Colonic mucosa (tissue), 4 donors: ENCODE measurements around the gene SLC12A7. TPM values are rescaled to one million over a fixed set of nuclear protein-coding genes. Genes with fewer than 3 reads are reported as not detected.
A peak's percentile ranks its signal among the peaks of the same experiment; 100 is the strongest.
"Not testable (repeated sequence)": the region's sequence is repeated elsewhere in the genome, so short reads cannot be mapped to it uniquely, and the experiment has no call there.

Experiments
- DNase-seq: peaks from one replicate; pipeline ENCODE4 v3.0.0-alpha.2; 2020
- H3K27ac ChIP-seq: fragments of 200-600 bp; one replicate; pipeline ENCODE4 v1.8.0; 2021
- H3K27me3 ChIP-seq: fragments of 200-600 bp; one replicate; pipeline ENCODE4 v1.8.0; 2021
- H3K36me3 ChIP-seq: fragments of 200-600 bp; one replicate; pipeline ENCODE4 v1.8.0; 2021
- H3K4me1 ChIP-seq: fragments of 200-600 bp; one replicate; pipeline ENCODE4 v1.8.0; 2021; ENCODE audit warnings: mild to moderate bottlenecking
- H3K4me3 ChIP-seq: fragments of 200-600 bp; one replicate; pipeline ENCODE4 v1.8.0; 2021
- H3K9ac ChIP-seq, 2 donors: one replicate each; pipeline ENCODE4 v1.7.0; 2013; ENCODE audit warnings: control low read depth in 2 of 2, low read depth in 2 of 2, low read length in 2 of 2
- H3K9me3 ChIP-seq: fragments of 200-600 bp; one replicate; pipeline ENCODE4 v1.8.0; 2021
- CTCF ChIP-seq: fragments of 200-600 bp; IDR thresholded peaks from one replicate; pipeline ENCODE4 v1.8.0; 2022; ENCODE audit warnings: antibody characterized with exemption, mild to moderate bottlenecking
- intact Hi-C: fragments of 100-400 bp; cut with DNase I; formaldehyde crosslinking; loops from one replicate; pipeline ENCODE4 v1.14.1; 2022
- total RNA-seq, 2 donors: library from RNA; stranded (reverse); fragmentation: NEBNext Ultra II Directional in 1 of 2; extraction: Animal tissue kit (Norgen Biotek cat#: 25700) in 1 of 2; gene quantifications; one replicate each; pipeline ENCODE4 v1.2.1, GENCODE V29; 2021
- donor health status: healthy.
- donor health status: DM: no; HTN: no; CAD: no.
- donor health status: DM: no; HTN: no; CAD: no.

The SLC12A7 gene
- total RNA-seq, 2 donors from 2014 or later, result 64.6 to 81.2 TPM

GRCh38 chr5:1127959-1128785 is 16.3 kb upstream of the SLC12A7 start:
- H3K27me3 ChIP-seq, result no peaks in the 10 kb centered on the region
- intact Hi-C loops, result no loop called here
- H3K27ac ChIP-seq, result no peak overlapping the region
- peaks cover 8% of the 10 kb centered on the region for H3K4me1 ChIP-seq
- no peaks in the 10 kb centered on the region for H3K36me3 ChIP-seq
- DNase-seq, result peak; percentile 66
- peak overlapping the region in 1 of 2 donors; percentile 64 for H3K9ac ChIP-seq
- H3K9me3 ChIP-seq, result no peaks in the 10 kb centered on the region
- TF ChIP-seq CTCF, result no peak
- no peak overlapping the region for H3K4me3 ChIP-seq

GRCh38 chr5:1125695-1126094 is 13.8 kb upstream of the SLC12A7 start:
- not testable (repeated sequence) for H3K27ac ChIP-seq

DNA sequence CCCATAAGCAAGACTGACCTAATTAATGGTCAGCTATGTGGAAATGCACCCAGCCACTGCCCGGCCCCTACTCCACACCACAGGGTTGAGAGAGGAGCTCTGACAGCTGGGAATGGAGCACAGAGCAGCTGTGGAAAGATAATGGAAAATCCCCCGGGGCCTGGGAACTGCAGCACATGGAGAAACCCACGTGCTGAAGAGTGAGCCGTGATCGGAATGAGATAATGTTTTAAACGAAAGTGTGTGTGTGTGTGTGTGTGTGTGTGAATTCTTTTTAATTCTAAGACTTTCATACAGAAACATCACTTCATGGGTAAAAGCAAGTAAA is 13.1 kb upstream of the SLC12A7 start:
- H3K27me3 ChIP-seq, result no peaks in the 10 kb centered on the region
- no peak for TF ChIP-seq CTCF
- DNase-seq, result no peak
- H3K9me3 ChIP-seq, result no peaks in the 10 kb centered on the region
- intact Hi-C loops, result no loop called here
- H3K27ac ChIP-seq, result peak overlapping the region; percentile 40
- H3K4me3 ChIP-seq, result no peak overlapping the region
- no peak overlapping the region for H3K9ac ChIP-seq
- H3K36me3 ChIP-seq, result no peaks in the 10 kb centered on the region
- peaks cover 4% of the 10 kb centered on the region for H3K4me1 ChIP-seq

More at GRCh38 chr5:1125695-1126094, 13.8 kb upstream of the SLC12A7 start:
- H3K27me3 ChIP-seq, DNase-seq, intact Hi-C loops, H3K4me3 ChIP-seq, H3K9ac ChIP-seq, H3K4me1 ChIP-seq, H3K36me3 ChIP-seq, H3K9me3 ChIP-seq: not testable (repeated sequence)

DNA sequence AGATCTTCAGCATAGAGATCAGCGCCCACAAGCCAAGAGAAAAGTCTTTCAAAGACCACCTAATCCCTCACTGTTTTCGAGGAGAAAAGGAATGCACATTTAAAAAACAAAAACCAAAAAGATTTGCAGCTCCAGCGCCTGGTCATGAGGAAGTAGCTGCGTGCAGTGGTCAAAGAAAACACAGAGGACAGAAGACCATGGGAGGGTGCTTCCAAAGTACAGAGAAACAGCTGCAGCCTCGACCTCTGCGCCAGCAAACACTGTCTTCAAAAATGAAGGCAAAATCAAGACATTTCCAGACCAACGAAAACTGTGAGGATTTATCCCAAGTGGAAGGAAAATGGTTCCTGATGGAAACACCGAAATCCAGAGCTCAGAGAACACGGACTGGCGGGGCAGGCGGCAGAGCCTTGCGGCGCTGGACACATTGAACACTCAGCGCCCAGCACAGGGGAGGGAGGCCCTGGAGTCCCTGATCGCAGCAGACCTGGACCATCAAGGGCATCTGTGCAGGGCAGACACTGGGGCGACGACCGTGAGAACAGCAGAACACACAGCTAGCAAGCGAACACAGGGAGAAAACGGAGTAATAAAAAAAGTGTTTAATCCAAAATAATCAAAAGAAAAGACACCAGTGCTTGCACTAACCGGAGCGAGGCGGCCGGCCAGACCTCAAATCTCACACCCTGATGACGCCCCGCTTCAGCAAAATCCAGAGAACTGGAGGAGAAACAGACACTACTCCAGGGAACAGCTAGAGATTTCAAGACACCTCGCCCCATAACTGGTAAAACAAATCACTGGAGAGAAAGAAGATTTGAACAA is 12.6 kb upstream of the SLC12A7 start:
- TF ChIP-seq CTCF, result no peak
- Histone ChIP-seq H3K4me1 (peaks cover 9% of the 10 kb centered on the region), H3K9me3 (no peaks in the 10 kb centered on the region), H3K27ac (peak overlapping the region; percentile 40), H3K27me3 (no peaks in the 10 kb centered on the region), H3K36me3 (no peaks in the 10 kb centered on the region), H3K4me3 (no peak overlapping the region), H3K9ac (no peak overlapping the region)
- intact Hi-C loops, result no loop called here
- no peak for DNase-seq

- Histone ChIP-seq H3K27me3 (no peaks in the 10 kb centered on the region), H3K9ac (no peak overlapping the region), H3K4me1 (peaks cover 14% of the 10 kb centered on the region), H3K36me3 (no peaks in the 10 kb centered on the region), H3K4me3 (no peak overlapping the region), H3K27ac (no peak overlapping the region), H3K9me3 (no peaks in the 10 kb centered on the region)
- no peak for TF ChIP-seq CTCF
- intact Hi-C loops, result no loop called here
- DNase-seq, result no peak
Measured at GRCh38 chr5:1123418-1124147, 11.7 kb upstream of the SLC12A7 start.
